ENCODE measurements around the gene ADGRB3. TPM values are rescaled to one million over a fixed set of nuclear protein-coding genes. Genes with fewer than 3 reads are reported as not detected.

The ADGRB3 gene
- total RNA-seq, 4 donors from 2014 or later, result 0.30 to 0.94 (median 0.35) TPM

DNA sequence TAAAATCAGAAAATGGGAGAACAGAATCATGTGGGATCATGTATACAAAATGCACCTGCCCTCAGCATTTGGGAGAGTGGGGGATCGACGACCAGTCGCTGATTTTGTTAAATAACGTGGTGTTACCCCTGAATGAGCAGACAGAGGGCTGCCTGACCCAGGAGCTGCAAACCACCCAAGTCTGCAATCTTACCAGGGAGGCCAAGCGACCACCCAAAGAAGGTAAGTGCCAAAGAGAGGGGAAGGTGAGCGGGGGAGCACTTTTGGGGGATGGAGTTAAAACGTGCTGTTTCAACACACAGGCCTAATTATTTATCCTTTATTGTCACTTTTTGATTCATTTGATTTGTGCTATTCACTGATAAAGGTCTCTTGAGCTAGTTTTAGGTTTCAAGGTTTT is 4.1 kb downstream of the ADGRB3 start:
- intact Hi-C loops (cut with DNase I; ENCODE audit: low total_unique reads), result no loop called here
- WGBS, 2 donors, result 65 to 70% methylated on average over 7 of the region's 7 CpGs

DNA sequence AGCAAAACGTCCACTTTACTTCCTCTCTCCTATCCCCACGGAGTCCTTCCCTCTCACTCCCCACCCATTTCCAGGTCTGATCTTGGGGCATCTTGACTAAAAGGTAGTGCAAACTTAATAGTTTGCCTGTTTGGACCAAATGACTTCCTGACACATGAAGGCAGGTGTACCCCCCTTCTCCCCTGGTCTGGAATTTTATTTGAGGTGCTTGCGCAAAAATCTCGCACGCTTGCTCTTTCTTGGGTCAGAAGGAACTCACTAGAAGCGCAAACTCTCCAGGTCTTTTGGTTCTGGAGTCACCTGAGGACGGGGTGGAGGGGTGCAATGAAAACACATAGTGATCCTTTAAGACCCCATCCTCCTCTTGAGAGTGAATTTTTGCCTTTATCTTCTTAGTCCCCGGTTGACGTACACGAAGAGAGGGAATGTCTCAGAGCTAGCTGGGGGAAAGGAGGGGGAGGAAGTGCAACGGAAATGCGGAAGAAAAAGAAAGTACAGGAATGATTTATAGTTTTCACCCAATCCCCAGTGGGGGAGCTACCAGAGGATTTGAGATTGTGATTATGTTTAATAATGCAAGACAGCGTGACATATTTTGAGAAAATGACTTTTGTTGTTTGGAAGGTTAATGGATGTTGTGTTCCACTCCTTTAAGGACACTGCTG is 4.9 kb downstream of the ADGRB3 start:
- DNase-seq (ENCODE audit: low spot score in 2 of 2), result no peak
- 26 to 29% methylated on average over 13 of the region's 13 CpGs for WGBS, 2 donors
- no peak for TF ChIP-seq POLR2A (IDR thresholded peaks at IDR 0.05)
- TF ChIP-seq, protein P1, sequence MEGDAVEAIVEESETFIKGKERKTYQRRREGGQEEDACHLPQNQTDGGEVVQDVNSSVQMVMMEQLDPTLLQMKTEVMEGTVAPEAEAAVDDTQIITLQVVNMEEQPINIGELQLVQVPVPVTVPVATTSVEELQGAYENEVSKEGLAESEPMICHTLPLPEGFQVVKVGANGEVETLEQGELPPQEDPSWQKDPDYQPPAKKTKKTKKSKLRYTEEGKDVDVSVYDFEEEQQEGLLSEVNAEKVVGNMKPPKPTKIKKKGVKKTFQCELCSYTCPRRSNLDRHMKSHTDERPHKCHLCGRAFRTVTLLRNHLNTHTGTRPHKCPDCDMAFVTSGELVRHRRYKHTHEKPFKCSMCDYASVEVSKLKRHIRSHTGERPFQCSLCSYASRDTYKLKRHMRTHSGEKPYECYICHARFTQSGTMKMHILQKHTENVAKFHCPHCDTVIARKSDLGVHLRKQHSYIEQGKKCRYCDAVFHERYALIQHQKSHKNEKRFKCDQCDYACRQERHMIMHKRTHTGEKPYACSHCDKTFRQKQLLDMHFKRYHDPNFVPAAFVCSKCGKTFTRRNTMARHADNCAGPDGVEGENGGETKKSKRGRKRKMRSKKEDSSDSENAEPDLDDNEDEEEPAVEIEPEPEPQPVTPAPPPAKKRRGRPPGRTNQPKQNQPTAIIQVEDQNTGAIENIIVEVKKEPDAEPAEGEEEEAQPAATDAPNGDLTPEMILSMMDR (IDR thresholded peaks at IDR 0.05), result no peak
- H3K4me3 ChIP-seq (ENCODE audit: low read depth, poor library complexity, severe bottlenecking), result no peak overlapping the region
- intact Hi-C loops (cut with DNase I; ENCODE audit: low total_unique reads), result no loop called here

More for the DNA sequence above, 4.1 kb downstream of the ADGRB3 start:
- TF ChIP-seq, protein P1 (IDR thresholded peaks at IDR 0.05), result no peak
- TF ChIP-seq POLR2A (IDR thresholded peaks at IDR 0.05), result no peak
- no peak overlapping the region for H3K4me3 ChIP-seq (ENCODE audit: low read depth, poor library complexity, severe bottlenecking)
- no peak for DNase-seq (ENCODE audit: low spot score in 2 of 2)

DNA sequence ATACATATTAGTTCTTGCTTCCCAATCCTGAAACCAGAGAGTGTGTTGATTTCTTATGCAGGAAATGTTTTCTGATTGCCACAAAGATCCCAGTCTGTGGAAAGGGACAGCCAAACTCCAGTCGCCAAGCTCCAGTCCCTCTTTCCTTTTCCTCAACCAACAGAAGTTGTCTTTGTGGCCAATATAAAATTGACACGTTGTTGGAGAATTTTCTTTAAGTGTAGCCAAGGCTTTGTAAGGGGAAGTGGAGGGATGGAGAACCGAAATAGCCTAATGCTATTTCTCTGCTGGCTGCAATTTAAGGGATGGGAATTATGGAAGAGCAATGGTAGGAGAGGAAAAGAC is 5.4 kb downstream of the ADGRB3 start:
- intact Hi-C loops (cut with DNase I; ENCODE audit: low total_unique reads), result no loop called here
- H3K4me3 ChIP-seq (ENCODE audit: low read depth, poor library complexity, severe bottlenecking), result no peak overlapping the region
- TF ChIP-seq, protein P1 (IDR thresholded peaks at IDR 0.05), result no peak
- no peak for DNase-seq (ENCODE audit: low spot score in 2 of 2)
- 18 to 20% methylated on average over 3 of the region's 3 CpGs for WGBS, 2 donors

DNA sequence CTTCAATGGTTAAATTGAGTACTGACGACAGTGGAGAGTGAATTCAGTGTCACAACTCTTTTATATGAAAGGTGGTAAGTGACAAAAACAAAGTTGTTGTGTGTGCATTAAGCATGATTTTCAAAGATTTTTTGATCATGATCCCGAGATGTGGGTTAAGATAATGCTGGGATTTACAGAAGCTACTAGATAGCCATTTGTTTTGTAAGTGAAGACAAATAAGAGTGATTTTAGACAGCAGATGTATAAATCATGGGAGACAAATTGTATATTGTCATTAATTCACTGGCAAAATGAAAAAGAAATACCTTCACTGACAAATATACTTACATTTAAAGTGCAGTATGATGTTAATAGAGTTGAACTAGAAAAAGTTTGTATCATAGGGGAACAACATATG is 6.1 kb downstream of the ADGRB3 start:
- intact Hi-C loops (cut with DNase I; ENCODE audit: low total_unique reads), result no loop called here
- H3K4me3 ChIP-seq (ENCODE audit: low read depth, poor library complexity, severe bottlenecking), result no peak overlapping the region
- no peak for DNase-seq (ENCODE audit: low spot score in 2 of 2)
- WGBS, 2 donors, result 61 to 64% methylated on average over 2 of the region's 2 CpGs
- no peak for TF ChIP-seq POLR2A (IDR thresholded peaks at IDR 0.05)
- TF ChIP-seq, protein P1 (IDR thresholded peaks at IDR 0.05), result no peak

DNA sequence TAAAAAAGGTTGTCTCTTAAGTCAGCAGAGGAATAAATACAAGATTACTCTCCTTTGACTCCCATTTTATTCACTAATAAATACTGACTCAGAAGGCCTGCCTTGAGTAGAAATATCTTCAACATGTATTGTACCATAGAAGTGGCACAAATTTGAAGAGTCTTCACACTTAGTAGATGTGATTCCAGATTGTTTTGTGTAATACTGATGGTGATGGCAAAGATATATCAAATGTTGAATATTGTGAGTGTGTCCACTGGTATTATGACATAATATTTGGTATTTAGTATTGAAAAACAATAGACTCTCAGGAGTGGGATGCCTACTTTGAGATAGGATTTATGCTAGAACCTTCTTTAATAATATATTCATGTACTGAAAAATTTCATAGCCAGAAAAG is 7.0 kb downstream of the ADGRB3 start:
- intact Hi-C loops (cut with DNase I; ENCODE audit: low total_unique reads), result no loop called here
- no peak for TF ChIP-seq POLR2A (IDR thresholded peaks at IDR 0.05)
- TF ChIP-seq, protein P1 (IDR thresholded peaks at IDR 0.05), result no peak
- H3K4me3 ChIP-seq (ENCODE audit: low read depth, poor library complexity, severe bottlenecking), result no peak overlapping the region
- no peak for DNase-seq (ENCODE audit: low spot score in 2 of 2)

DNA sequence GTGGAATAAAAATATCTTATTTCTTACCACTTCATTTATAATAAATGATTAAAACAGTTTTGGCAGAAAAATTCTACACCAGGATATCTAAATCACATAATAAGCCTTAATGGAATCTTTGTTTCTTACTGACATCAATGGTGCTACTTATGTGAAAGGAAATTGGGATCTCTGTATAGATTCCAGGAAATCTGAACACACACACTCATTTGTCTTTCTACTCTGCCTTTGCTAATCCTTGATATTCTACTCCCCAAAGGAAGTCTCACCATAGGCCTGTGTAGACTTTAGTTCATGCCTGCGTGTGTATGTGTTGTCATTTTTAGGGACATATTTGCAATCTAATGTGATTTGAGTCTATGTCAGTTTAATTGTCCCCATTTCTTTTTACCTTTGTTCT is 7.9 kb downstream of the ADGRB3 start:
- DNase-seq (ENCODE audit: low spot score in 2 of 2), result no peak
- TF ChIP-seq POLR2A (IDR thresholded peaks at IDR 0.05), result no peak
- TF ChIP-seq, protein P1 (IDR thresholded peaks at IDR 0.05), result no peak
- no peak overlapping the region for H3K4me3 ChIP-seq (ENCODE audit: low read depth, poor library complexity, severe bottlenecking)
- intact Hi-C loops (cut with DNase I; ENCODE audit: low total_unique reads), result no loop called here
- WGBS, 2 donors, result 90 to 92% methylated on average over 1 of the region's 1 CpG

Data from lower leg skin (tissue), 4 donors.